ENCODE results near the gene ETF1.
A peak's percentile ranks its signal among the peaks of the same experiment; 100 is the strongest.

ETF1 gene

DNA sequence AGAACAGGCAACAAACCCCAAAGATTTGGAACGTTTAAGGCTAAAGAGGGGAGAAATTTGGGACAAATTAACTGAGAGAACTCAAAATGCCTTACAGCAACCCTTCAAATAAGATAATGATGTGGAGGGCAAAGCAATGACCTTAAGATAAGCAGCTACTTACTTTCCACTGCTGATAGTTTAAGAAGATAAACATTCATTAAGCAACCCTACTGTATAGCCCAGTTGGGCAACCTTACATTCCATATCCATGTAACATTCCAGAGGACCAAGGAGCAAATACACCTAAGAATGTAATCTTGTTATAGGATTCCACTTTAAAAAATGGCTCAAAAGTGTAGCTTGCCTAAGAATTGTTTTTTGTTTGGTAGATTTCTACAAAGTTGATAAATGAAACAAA is 14.8 kb downstream of the ETF1 start:
- no peak for DNase-seq

DNA sequence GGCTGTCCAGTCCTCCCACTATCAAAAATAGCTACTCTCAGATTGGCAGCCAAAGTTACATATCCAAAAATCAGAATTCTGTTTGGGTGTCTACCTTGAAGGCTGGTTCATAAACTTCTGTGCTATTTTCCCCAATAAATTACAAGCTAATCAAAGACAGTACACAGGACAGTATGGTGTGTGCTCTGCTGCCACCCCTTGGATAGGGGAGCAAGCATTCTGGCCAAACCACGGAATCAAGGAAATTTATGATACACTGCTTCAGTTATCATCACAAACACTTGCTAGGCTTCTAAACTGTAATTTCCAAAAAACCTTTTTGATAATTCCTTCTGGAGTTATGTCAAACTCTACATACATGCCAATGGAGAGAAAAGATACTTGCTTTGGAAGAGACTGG is 15.9 kb downstream of the ETF1 start:
- no peak for DNase-seq

DNA sequence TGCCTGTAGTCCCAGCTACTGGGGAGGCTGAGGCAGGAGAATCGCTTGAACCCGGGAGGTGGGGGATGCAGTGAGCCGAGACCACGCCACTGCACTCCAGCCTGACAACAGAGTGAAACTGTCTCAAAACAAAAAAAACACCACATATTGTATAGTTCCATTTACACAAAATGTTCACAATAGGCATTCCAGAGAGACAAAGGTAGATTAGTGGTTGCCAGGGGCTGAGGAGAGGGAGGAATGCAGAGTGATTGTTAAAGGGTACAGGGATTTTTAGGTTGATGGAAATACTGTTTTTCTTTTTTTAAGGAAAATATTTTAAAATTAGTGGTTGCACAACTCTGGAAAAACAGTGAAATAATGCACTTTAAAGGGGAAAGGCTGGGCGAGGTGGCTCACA is 19.6 kb downstream of the ETF1 start:
- no peak for DNase-seq

DNA sequence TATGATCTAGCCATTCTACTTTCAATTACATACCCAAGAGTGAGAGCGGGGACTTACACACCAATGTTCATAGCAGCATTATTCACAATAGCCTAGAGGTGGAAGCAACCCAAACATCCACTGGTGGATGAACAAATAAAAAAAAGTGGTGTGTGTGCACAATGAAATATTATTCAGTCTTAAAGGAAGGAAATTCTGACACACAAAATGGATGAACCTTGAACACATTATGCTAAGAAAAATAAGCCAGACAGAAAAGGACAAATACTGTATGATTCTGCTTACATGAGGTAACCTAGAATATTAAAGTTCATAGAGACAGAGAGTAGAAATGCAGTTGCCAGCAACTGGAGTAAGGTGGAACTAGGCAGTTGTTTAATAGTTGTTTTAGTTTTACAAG is 22.1 kb downstream of the ETF1 start:
- DNase-seq = no peak

DNA sequence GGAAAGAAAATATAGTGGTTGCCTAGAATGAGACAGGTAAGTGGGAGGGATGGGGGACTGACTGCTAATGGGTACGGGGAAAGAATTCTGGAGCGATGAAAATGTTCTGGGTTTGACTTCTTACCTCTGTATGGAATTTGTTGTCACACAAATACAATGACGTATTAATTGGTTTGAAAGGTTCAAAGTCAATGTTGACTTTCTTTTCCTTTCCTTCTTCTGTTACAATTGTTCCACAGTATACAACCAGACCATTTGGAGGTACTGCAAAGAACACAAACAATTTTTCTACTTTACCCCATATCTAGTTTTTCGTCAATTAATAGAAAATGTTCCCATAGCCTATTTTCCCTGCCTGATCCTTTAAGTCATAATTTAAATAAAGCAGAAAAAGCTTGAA is 25.6 kb downstream of the ETF1 start:
- DNase-seq = no peak

GRCh38 chr5:138515556-138516245 is 27.3 kb downstream of the ETF1 start:
- no peak for DNase-seq

- peak; percentile 87 for DNase-seq
Measured at GRCh38 chr5:138514021-138514420, 29.0 kb downstream of the ETF1 start.

DNA sequence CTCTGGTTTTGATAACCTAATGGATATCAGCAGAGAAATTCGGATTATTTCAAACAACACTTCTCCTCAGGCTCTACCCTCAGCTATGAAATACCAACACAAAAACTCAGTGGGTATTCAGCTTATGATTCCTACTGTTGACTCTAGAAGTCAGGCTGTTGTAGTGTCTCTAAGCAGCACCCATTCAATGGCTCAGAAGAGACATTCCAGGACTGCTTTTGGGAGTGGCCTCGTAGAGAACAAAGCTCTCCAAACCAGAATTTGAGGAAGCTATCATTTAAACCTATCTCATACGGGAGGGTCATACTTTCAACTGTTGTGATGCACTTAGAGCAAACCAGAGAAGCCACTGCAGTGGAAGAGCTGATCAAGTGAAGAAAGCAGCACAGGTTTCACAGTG is 34.1 kb downstream of the ETF1 start:
- DNase-seq = no peak

DNA sequence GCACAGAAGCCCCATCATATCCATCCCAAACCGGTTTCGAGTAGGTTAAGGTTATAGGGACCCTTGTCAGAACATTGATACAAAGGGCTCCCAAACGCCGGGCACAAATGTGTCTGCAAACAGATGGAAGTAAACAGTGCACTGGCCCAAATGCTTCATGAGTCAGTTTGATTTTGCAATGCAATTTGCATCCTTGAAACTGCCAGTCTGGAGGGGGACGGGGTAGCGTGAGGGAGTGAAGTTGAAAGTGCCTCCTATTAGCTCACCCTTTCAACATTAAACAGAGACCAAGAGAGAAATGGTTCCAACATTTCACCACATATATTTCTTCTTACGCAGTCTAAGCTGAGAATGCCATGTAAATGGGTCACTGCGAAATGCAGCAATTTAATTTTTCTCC is 35.6 kb downstream of the ETF1 start:
- DNase-seq = peak; percentile 83

DNA sequence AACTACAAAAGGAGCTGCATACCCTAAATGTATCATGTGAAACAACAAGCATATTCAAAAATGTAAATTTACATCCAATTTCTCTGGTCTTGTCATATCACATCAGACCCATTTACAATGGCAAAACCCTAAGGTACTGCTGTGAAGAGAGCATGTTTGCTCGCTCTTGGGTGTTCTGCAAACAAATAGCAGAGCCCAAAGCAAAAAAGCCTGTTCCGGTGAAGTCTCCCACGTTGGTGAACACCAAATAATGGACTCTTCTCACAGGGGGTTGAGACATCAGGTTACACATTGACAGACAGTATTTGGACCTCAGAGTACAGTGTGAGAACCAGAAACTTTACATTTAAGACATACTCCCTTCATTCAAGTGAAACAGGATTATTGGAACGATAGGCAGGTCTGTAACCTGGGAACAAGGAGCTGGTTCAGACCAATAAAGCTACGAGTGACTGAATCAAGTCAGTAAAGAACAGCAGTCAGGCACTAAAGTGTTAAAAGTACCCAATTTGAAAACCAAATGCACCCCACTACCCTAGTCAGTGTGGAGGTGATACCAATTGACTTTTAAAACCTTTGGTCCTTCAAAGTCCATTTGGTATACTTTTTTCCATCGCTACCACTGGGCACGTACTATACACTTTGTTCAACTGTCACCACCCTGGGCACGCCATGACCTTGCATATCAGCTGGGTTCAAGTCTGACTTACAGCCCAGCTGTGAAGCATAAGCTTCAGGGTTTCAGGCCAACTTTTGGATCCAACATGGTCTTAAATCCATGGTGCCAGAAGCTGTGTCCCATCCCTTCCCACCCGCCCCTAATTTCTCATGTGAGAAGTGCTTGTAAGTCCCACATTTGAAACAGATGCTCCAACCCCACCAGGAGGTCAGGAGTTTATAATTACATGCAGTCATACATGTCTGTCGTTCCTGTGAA is 36.4 kb downstream of the ETF1 start:
- DNase-seq = no peak

DNA sequence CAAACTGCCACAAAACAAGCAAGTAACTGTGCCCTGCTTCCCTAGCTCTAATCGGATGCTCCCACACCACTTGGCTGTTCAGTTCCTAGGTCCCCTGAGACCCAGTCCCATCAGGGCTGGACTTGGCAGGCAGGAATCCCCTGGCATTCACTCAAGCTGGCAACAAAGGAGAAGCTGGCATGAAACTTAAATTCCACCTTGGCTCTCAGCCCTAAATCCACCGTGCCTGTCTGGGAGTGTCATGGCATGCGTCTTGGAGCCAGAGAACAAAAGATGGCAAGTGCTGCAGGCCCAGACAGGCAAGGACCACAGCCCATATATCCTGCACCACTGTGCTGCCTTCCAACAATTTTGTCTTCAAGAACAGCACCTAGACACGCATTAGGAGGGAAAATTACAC is 38.2 kb downstream of the ETF1 start:
- no peak for DNase-seq

DNA sequence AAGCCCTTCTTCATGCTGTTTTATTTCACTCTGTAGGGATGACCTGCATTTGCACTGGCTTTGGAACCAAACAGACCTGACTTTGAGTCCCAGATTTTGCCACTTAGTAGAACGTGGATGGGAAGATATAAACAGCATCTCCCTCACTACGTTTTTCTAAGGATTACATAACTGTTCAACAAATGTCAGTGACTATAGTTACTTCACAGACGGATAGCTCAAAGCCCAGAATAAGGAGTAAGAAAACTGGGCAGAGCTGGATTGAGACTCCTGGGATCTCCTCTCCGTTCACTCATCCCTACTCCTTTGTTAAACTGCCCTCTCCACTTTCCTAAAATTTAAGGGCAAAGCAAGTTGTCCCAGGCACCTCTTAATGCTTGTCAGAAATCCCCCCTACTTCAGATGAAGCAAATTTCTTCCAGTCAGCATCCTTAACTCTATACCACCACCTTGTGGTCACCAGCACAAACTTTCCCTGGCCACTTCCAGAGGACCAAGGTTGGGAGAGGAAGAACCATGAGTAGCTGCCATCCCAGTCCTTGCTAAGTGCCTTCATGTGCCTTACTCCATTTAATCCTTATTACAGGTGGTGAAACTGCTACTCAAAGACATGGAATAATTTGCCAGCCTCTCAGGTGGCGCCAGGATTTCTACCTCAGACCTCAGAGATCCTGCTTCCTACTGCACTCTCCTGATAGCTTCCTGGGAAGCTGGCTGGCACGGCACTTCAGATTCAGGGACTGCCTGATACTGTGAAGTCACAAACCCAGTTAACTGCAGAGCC is 39.4 kb downstream of the ETF1 start:
- peak; percentile 53 for DNase-seq

- no peak for DNase-seq
Measured at GRCh38 chr5:138502521-138502920, 40.5 kb downstream of the ETF1 start.

DNA sequence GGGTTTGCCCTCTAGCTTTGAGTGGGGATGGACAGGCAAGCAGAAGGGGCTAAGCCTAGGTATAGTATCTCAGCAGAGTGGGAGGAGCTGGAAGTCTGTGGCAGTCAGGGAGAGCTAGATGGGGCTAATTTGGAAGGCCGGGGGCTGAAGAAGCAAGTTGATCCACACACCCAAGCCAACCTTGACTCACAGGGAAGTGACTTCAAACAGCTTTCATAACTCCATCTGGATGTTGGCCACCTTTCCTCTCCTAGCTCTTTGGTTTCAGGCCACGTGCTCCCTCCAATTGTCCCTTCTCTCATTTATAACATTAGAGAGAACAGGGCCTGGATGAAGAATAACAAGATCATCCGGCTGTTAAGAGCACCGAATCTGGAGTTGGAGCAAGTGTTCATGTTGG is 40.9 kb downstream of the ETF1 start:
- DNase-seq = no peak

DNA sequence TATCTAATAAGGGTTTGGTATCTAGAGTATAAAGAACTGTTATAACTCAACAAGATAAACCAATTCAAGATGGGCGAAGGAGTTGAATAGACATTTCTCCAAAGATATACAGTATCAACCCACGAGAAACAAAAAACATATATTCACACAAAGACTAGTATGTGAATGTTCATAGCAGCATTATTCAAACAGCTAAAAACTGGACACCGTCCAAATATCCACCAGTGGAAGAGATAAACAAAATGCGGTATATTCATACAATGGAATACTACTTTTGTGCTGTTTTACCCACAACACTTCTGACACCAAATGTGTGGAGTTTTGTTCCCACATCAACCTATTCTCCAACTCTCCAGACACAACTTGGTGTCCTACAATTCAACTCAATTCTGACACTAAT is 44.7 kb downstream of the ETF1 start:
- DNase-seq = no peak

DNA sequence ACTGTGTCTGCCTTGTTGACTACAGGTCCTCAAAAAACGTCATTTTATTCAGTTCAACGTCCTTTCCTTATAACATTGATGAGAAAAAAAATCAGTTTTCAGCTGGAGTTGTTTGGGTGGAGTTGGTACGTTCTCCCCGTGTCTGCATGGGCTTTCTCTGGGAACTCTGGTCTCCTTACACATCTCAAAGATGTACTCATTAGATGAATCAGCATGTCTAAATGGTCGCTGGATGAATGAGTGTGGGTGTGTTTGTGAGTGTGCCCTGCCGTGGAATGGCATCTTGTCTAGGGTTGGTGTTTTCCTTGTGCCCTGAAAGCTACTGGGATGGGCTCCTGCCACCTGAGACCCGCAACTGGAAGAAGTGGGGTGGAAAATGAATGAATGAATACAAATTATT is 47.7 kb downstream of the ETF1 start:
- DNase-seq = no peak

DNA sequence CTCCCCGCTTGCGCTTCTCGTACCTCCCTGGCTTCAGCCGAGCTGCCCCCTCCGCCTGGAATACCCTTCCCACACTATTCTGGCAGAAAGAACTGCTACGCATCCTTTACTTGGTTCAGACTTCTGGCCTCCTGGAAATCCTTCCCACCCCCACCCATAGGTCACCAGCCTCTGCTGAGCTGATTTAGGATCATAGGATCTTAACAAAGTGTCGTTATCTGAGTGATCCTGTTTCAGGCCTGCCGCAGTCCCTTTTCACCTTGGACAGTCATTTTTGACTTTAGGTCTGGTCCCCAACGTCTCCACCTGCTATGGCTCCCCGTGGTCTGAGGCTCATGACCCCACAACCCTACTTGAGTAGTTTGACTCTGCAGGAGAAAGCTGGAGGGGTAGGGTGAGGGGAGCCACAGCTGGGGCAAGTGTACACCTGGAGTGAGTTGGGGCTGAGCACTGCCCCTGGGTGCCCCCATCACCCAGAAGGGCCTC is 50.4 kb downstream of the ETF1 start:
- no peak for DNase-seq

- peak; percentile 73 for DNase-seq
Measured at GRCh38 chr5:138491669-138492559, 51.1 kb downstream of the ETF1 start.

DNA sequence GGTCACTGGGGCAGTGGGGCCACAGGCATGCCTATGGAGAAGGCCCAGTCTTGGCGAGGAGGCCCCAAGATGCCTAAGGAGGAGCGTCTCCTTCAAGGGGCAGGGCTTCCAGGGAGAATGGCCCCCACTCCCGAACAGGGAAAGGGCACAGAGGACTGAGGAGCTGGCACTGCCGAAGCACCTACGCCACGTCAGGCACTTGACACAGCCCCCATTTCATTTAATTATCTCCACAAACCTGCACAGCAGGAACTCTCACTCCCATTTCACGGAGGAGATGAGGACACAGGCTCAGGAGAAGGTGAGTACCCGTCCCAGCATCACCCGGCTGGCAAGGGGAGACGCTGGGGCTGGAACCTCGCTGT is 51.8 kb downstream of the ETF1 start:
- no peak for DNase-seq

DNA sequence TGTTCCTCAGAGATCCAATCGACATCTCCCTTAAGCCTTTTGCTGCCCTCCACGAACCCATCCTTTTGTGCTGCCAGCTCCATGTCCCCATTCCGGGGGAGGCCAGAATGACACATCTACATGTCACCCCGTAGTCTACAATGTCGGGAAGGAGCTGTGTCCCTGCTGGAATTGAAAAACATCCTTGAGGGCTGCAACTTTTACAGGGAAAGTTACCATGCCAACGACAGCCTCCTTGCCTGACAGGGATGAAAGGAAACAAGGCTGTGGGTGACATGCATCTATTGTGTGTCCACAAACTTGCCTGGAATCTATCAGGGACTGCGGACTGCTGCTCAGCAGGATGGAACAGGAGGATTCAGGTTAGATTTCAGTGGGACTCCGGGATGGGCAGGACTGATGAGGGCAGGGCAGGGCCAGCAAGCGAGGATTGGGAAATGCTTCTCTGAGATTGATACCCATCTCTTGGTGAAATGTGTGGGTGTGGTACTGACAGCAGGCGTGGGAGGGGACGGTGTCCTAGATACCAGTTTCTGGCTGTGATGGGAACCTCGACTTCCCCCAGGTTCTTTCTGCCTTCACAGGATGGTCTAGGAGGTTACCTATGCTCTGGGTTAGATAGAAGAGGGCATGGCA is 52.3 kb downstream of the ETF1 start:
- no peak for DNase-seq

GRCh38 chr5:138489683-138490061 is 53.4 kb downstream of the ETF1 start:
- DNase-seq = no peak

- DNase-seq = no peak
Measured at GRCh38 chr5:138488481-138488945, 54.5 kb downstream of the ETF1 start.
